ENCODE data around the gene PATZ1. TPM values are rescaled to one million over a fixed set of nuclear protein-coding genes. Genes with fewer than 3 reads are reported as not detected.

PATZ1 gene
- total and polyA plus RNA-seq, 9 of the 15 experiments (the other 6 are each of a cell fraction or from before 2014, with no cell fraction given) = 0.63 to 7.8 (median 4.2) TPM

GRCh38 chr22:31323578-31324550 lies 22.3 kb downstream of the PATZ1 start (continued):
- no peak for TF ChIP-seq TRIM25 (IDR thresholded peaks at IDR 0.05; ENCODE audit: borderline replicate concordance)
- no peak for TF ChIP-seq E2F1 (CRISPR knock-in tag; IDR thresholded peaks at IDR 0.05)
- no peak for TF ChIP-seq ZFX (CRISPR knock-in tag; IDR thresholded peaks at IDR 0.05)
- no peak for TF ChIP-seq CBX8 (IDR thresholded peaks at IDR 0.05; ENCODE audit: borderline replicate concordance, extremely low read depth, low read depth, low read length, poor library complexity, severe bottlenecking)
- TF ChIP-seq USF1 (CRISPR knock-in tag; IDR thresholded peaks at IDR 0.05) = no peak

Measured in K562 (cell line).